Central memory CD8-positive, alpha-beta T cell (primary cell): ENCODE data around the gene PCDH15.
"Not testable (repeated sequence)": the region's sequence is repeated elsewhere in the genome, so short reads cannot be mapped to it uniquely, and the experiment has no call there.

Experiments used
- ATAC-seq: fragments of 150-1000 bp; cut with Tn5 transposase; replicated peaks from 2 replicates; pipeline ENCODE4 v1.10.0; 2022; ENCODE audit warnings: mild to moderate bottlenecking, moderate FRiP score, moderate number of reproducible peaks; ENCODE audit not compliant: poor library complexity, severe bottlenecking; ENCODE audit errors: extremely low read depth
- DNase-seq, 2 donors: peaks; one replicate each; pipeline ENCODE4 v3.0.0; 2021; ENCODE audit warnings: low spot score in 2 of 2
- H3K27ac Mint-ChIP-seq: one replicate; pipeline ENCODE4 v1.8.0; 2022; ENCODE audit warnings: low read depth, mild to moderate bottlenecking, moderate library complexity, mixed read lengths
- H3K27me3 Mint-ChIP-seq: one replicate; pipeline ENCODE4 v1.8.0; 2022; ENCODE audit warnings: mixed read lengths
- H3K36me3 Mint-ChIP-seq: one replicate; pipeline ENCODE4 v1.8.0; 2022; ENCODE audit warnings: mild to moderate bottlenecking, moderate library complexity, mixed read lengths; ENCODE audit not compliant: insufficient read depth
- H3K4me1 Mint-ChIP-seq: one replicate; pipeline ENCODE4 v1.8.0; 2022; ENCODE audit warnings: mixed read lengths
- H3K4me3 Mint-ChIP-seq: one replicate; pipeline ENCODE4 v1.8.0; 2022; ENCODE audit warnings: mild to moderate bottlenecking, moderate library complexity, mixed read lengths
- H3K9me3 Mint-ChIP-seq: one replicate; pipeline ENCODE4 v1.8.0; 2022; ENCODE audit warnings: mixed read lengths

Gene PCDH15

GRCh38 chr10:53955091-53955490 lies 845.9 kb downstream of the PCDH15 start:
- DNase-seq (no peak), ATAC-seq (no peak)
- Mint-ChIP-seq H3K27ac (no peak overlapping the region), H3K4me1 (no peaks in the 10 kb centered on the region), H3K27me3 (no peaks in the 10 kb centered on the region), H3K36me3 (no peaks in the 10 kb centered on the region), H3K9me3 (peaks cover 7% of the 10 kb centered on the region), H3K4me3 (no peak overlapping the region)

- peaks cover 7% of the 10 kb centered on the region for H3K9me3 Mint-ChIP-seq
- no peaks in the 10 kb centered on the region for H3K4me1 Mint-ChIP-seq
- no peaks in the 10 kb centered on the region for H3K27me3 Mint-ChIP-seq
- no peak overlapping the region for H3K27ac Mint-ChIP-seq
- DNase-seq, result no peak
- H3K36me3 Mint-ChIP-seq, result no peaks in the 10 kb centered on the region
- no peak for ATAC-seq
- no peak overlapping the region for H3K4me3 Mint-ChIP-seq
These were observed 848.1 kb downstream of the PCDH15 start for GRCh38 chr10:53952698-53953630.

GRCh38 chr10:53939654-53940053 lies 861.4 kb downstream of the PCDH15 start:
- Mint-ChIP-seq H3K4me1 (no peaks in the 10 kb centered on the region), H3K9me3 (peaks cover 27% of the 10 kb centered on the region)
- ATAC-seq, result no peak

GRCh38 chr10:53930648-53931047 lies 870.4 kb downstream of the PCDH15 start:
- ATAC-seq (no peak), DNase-seq (no peak)
- H3K36me3 Mint-ChIP-seq, result no peaks in the 10 kb centered on the region
- H3K4me1 Mint-ChIP-seq, result no peaks in the 10 kb centered on the region
- H3K27me3 Mint-ChIP-seq, result no peaks in the 10 kb centered on the region
- no peak overlapping the region for H3K4me3 Mint-ChIP-seq
- H3K9me3 Mint-ChIP-seq, result peaks cover 23% of the 10 kb centered on the region
- no peak overlapping the region for H3K27ac Mint-ChIP-seq

More at GRCh38 chr10:53939654-53940053, 861.4 kb downstream of the PCDH15 start:
- no peak for DNase-seq
- Mint-ChIP-seq H3K4me3 (no peak overlapping the region), H3K36me3 (no peaks in the 10 kb centered on the region), H3K27me3 (no peaks in the 10 kb centered on the region), H3K27ac (no peak overlapping the region)

GRCh38 chr10:53924051-53924700 lies 876.9 kb downstream of the PCDH15 start:
- H3K4me1 Mint-ChIP-seq, H3K4me3 Mint-ChIP-seq, ATAC-seq, H3K36me3 Mint-ChIP-seq, H3K27ac Mint-ChIP-seq, H3K27me3 Mint-ChIP-seq, DNase-seq: not testable (repeated sequence)
- peaks cover 23% of the 10 kb centered on the region for H3K9me3 Mint-ChIP-seq

- no peak overlapping the region for H3K27ac Mint-ChIP-seq
- H3K36me3 Mint-ChIP-seq, result no peaks in the 10 kb centered on the region
- no peak for DNase-seq
- H3K4me3 Mint-ChIP-seq, result no peak overlapping the region
- H3K9me3 Mint-ChIP-seq, result peaks cover 19% of the 10 kb centered on the region
- H3K27me3 Mint-ChIP-seq, result no peaks in the 10 kb centered on the region
- no peak for ATAC-seq
- no peaks in the 10 kb centered on the region for H3K4me1 Mint-ChIP-seq
These were observed 882.3 kb downstream of the PCDH15 start for GRCh38 chr10:53918755-53919154.

- DNase-seq, result no peak
These were observed 891.2 kb downstream of the PCDH15 start for GRCh38 chr10:53909791-53910190.

GRCh38 chr10:53904506-53905241 lies 896.4 kb downstream of the PCDH15 start:
- H3K36me3 Mint-ChIP-seq, result no peaks in the 10 kb centered on the region
- no peak for ATAC-seq
- no peaks in the 10 kb centered on the region for H3K27me3 Mint-ChIP-seq
- H3K27ac Mint-ChIP-seq, result no peak overlapping the region
- no peaks in the 10 kb centered on the region for H3K4me1 Mint-ChIP-seq
- H3K4me3 Mint-ChIP-seq, result no peak overlapping the region
- peaks cover 9% of the 10 kb centered on the region for H3K9me3 Mint-ChIP-seq
- no peak for DNase-seq

More at GRCh38 chr10:53909791-53910190, 891.2 kb downstream of the PCDH15 start:
- H3K27ac Mint-ChIP-seq, result no peak overlapping the region
- peaks cover 5% of the 10 kb centered on the region for H3K36me3 Mint-ChIP-seq
- no peaks in the 10 kb centered on the region for H3K27me3 Mint-ChIP-seq
- no peaks in the 10 kb centered on the region for H3K4me1 Mint-ChIP-seq
- H3K9me3 Mint-ChIP-seq, result peaks cover 20% of the 10 kb centered on the region
- no peak for ATAC-seq
- no peak overlapping the region for H3K4me3 Mint-ChIP-seq

- H3K4me3 Mint-ChIP-seq, result no peak overlapping the region
- peaks cover 9% of the 10 kb centered on the region for H3K9me3 Mint-ChIP-seq
- no peak for DNase-seq
- H3K36me3 Mint-ChIP-seq, result no peaks in the 10 kb centered on the region
- no peak overlapping the region for H3K27ac Mint-ChIP-seq
- no peaks in the 10 kb centered on the region for H3K27me3 Mint-ChIP-seq
- H3K4me1 Mint-ChIP-seq, result no peaks in the 10 kb centered on the region
- no peak for ATAC-seq
These were observed 897.3 kb downstream of the PCDH15 start for GRCh38 chr10:53903756-53904155.

- Mint-ChIP-seq H3K4me1 (no peaks in the 10 kb centered on the region), H3K4me3 (no peak overlapping the region), H3K9me3 (peaks cover 5% of the 10 kb centered on the region), H3K27ac (no peak overlapping the region), H3K36me3 (no peaks in the 10 kb centered on the region), H3K27me3 (no peaks in the 10 kb centered on the region)
- no peak for ATAC-seq
- no peak for DNase-seq
These were observed 901.4 kb downstream of the PCDH15 start for GRCh38 chr10:53899463-53900160.

- Mint-ChIP-seq H3K36me3 (no peaks in the 10 kb centered on the region), H3K4me1 (no peaks in the 10 kb centered on the region), H3K9me3 (peaks cover 5% of the 10 kb centered on the region), H3K27me3 (no peaks in the 10 kb centered on the region), H3K4me3 (no peak overlapping the region), H3K27ac (no peak overlapping the region)
- no peak for ATAC-seq
- DNase-seq, result no peak
These were observed 902.5 kb downstream of the PCDH15 start for GRCh38 chr10:53898532-53898931.

GRCh38 chr10:53894145-53894544 lies 906.9 kb downstream of the PCDH15 start:
- Mint-ChIP-seq H3K36me3 (no peaks in the 10 kb centered on the region), H3K9me3 (peaks cover 12% of the 10 kb centered on the region), H3K27ac (no peak overlapping the region), H3K4me3 (no peak overlapping the region), H3K27me3 (no peaks in the 10 kb centered on the region), H3K4me1 (no peaks in the 10 kb centered on the region)
- ATAC-seq, result no peak
- no peak for DNase-seq
